Measurements from ENCODE around the gene FYB2. TPM values are rescaled to one million over a fixed set of nuclear protein-coding genes. Genes with fewer than 3 reads are reported as not detected.

FYB2 gene
- total RNA-seq, 1 donor from 2014 or later = not detected

DNA sequence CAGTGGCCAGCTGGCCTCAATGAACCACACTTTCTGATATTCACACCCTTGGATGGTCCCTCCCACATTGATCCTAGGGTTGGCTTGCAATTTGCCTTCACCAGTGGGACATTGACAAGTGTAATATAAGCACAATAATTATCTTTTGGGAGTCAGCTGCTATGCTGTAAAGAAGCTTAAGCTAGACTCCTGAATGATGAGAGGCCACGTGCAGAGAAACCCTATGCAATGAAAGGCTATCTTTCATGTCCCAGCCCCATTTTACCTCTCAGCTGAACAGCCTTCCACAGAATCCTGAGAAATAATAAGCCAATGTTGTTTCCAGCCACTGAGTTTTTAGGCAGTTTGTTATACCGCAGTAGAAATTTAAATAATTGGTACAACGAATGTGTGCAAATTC is 24.3 kb upstream of the FYB2 start:
- Histone ChIP-seq H3K36me3 (ENCODE audit: control insufficient read depth, insufficient read depth, low read length) (no peaks in the 10 kb centered on the region), H3K27me3 (ENCODE audit: control insufficient read depth, insufficient read depth, low read length) (no peaks in the 10 kb centered on the region), H3K4me3 (ENCODE audit: low read depth, low read length) (no peak overlapping the region)
- FAIRE-seq (no peak), DNase-seq (ENCODE audit: low read depth) (no peak)
- TF ChIP-seq, protein P1, sequence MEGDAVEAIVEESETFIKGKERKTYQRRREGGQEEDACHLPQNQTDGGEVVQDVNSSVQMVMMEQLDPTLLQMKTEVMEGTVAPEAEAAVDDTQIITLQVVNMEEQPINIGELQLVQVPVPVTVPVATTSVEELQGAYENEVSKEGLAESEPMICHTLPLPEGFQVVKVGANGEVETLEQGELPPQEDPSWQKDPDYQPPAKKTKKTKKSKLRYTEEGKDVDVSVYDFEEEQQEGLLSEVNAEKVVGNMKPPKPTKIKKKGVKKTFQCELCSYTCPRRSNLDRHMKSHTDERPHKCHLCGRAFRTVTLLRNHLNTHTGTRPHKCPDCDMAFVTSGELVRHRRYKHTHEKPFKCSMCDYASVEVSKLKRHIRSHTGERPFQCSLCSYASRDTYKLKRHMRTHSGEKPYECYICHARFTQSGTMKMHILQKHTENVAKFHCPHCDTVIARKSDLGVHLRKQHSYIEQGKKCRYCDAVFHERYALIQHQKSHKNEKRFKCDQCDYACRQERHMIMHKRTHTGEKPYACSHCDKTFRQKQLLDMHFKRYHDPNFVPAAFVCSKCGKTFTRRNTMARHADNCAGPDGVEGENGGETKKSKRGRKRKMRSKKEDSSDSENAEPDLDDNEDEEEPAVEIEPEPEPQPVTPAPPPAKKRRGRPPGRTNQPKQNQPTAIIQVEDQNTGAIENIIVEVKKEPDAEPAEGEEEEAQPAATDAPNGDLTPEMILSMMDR (IDR thresholded peaks at IDR 0.05; ENCODE audit: insufficient read depth, low read length, severe bottlenecking) = no peak

DNA sequence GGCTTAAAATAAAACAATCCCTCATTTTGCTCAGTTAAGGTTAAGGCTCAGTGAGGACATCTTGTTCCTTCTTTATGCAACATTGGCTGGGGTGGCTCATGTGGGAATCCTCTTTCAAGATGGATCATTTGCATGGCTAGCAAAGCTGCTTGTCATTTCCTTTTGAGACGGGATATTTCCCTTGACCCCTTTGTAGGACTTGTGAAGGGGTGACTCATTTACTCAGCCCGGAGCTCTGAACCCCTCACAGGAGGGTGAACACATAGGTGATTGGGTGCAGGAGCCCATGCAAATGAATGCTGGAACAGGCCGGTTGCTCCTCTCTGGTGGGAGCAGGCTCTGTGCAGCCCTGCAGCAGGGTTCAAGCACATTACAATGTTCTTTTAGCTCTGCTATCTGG is 19.6 kb upstream of the FYB2 start:
- Histone ChIP-seq H3K4me3 (ENCODE audit: low read depth, low read length) (no peak overlapping the region), H3K36me3 (ENCODE audit: control insufficient read depth, insufficient read depth, low read length) (no peaks in the 10 kb centered on the region), H3K27me3 (ENCODE audit: control insufficient read depth, insufficient read depth, low read length) (no peaks in the 10 kb centered on the region)
- FAIRE-seq (no peak), DNase-seq (ENCODE audit: low read depth) (peak; percentile 44)
- TF ChIP-seq, protein P1 (IDR thresholded peaks at IDR 0.05; ENCODE audit: insufficient read depth, low read length, severe bottlenecking) = no peak

DNA sequence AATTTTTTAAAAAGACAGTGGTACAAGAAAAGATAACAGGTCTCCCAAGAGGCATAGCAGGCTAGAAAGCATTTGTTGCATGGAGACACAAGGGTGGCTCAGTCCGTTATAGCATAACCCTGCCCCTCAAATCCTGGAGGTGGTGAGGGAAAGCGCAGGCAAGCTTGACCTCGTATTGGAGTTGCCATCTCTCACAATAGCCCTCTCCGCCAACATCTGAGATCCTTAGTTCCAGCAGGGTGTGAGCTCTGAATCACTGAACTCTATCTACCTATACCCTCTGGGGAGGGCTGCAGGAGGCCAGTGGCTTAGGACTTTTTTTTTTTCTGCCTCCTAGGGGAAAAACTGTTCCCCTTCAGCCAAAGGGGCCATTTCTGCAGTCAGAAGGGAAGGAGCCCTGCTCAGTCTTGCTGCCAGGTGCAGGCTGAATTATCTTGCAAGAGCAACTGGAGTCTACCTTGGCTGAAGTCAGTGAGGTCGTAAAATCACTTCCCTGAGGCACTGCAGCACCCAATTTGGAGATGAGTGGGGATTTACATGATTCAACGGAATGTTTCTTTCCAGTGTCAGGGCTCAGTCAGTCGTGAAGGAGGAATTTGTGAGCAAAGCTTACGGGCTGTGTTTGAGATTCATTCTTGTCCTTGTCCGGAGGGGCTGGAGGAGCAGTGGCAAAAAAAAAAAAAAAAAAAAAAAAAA is 18.2 kb upstream of the FYB2 start:
- no peaks in the 10 kb centered on the region for H3K27me3 ChIP-seq (ENCODE audit: control insufficient read depth, insufficient read depth, low read length)
- H3K4me3 ChIP-seq (ENCODE audit: low read depth, low read length) = no peak overlapping the region
- H3K36me3 ChIP-seq (ENCODE audit: control insufficient read depth, insufficient read depth, low read length) = no peaks in the 10 kb centered on the region
- TF ChIP-seq, protein P1 (IDR thresholded peaks at IDR 0.05; ENCODE audit: insufficient read depth, low read length, severe bottlenecking) = no peak
- no peak for FAIRE-seq
- no peak for DNase-seq (ENCODE audit: low read depth)

DNA sequence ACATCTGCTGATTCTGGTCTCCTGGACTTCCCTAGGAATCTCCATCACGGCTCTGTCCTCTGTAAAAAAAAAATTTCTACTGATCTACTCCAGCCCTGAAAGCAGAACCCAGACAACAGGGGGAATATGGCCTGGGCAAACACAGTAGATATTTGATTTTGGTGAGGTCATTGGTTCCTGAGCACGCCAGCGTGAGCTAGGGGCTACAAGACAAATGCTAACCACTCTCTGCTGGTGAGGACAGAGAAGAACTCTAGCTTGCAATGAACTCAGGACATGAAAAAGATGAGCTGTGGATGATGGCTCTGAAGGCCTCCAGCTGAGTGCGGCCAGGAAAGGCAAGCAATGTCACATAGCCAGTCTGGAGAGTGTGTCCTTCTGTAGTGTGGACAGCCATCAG is 17.2 kb upstream of the FYB2 start:
- Histone ChIP-seq H3K4me3 (ENCODE audit: low read depth, low read length) (no peak overlapping the region), H3K27me3 (ENCODE audit: control insufficient read depth, insufficient read depth, low read length) (no peaks in the 10 kb centered on the region), H3K36me3 (ENCODE audit: control insufficient read depth, insufficient read depth, low read length) (no peaks in the 10 kb centered on the region)
- TF ChIP-seq, protein P1 (IDR thresholded peaks at IDR 0.05; ENCODE audit: insufficient read depth, low read length, severe bottlenecking) = no peak
- FAIRE-seq (no peak), DNase-seq (ENCODE audit: low read depth) (no peak)

DNA sequence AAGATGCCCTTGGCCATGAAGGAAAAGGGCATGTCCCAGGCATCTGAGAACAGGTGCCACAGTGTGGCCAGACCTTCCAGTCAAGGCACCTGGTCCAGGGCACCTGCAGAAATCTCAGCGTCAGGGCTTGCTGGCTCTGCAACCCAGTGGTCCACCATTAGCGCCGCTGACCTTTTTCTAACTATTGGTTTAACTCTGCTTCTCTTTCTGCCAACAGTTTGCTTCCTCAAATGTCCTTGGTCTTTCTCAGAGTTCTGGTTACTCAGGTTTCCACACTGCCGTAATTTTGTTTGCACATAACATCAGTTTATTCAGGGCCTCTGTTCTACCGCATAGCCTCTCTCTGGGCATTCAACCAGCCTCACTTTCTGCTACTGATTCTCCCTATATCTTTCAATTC is 16.5 kb upstream of the FYB2 start:
- no peaks in the 10 kb centered on the region for H3K36me3 ChIP-seq (ENCODE audit: control insufficient read depth, insufficient read depth, low read length)
- no peak for FAIRE-seq
- DNase-seq (ENCODE audit: low read depth) = no peak
- TF ChIP-seq, protein P1 (IDR thresholded peaks at IDR 0.05; ENCODE audit: insufficient read depth, low read length, severe bottlenecking) = no peak
- no peak overlapping the region for H3K4me3 ChIP-seq (ENCODE audit: low read depth, low read length)
- no peaks in the 10 kb centered on the region for H3K27me3 ChIP-seq (ENCODE audit: control insufficient read depth, insufficient read depth, low read length)

Data from bronchial epithelial cell (primary cell).